ENCODE measurements around the gene RAB11FIP4. TPM values are rescaled to one million over a fixed set of nuclear protein-coding genes. Genes with fewer than 3 reads are reported as not detected.

The RAB11FIP4 gene
- total RNA-seq, 1 donor: under 0.01 TPM

- H3K4me3 ChIP-seq (ENCODE audit: low read depth, low read length): no peak overlapping the region
- no peak for TF ChIP-seq CTCF (IDR thresholded peaks at IDR 0.05; ENCODE audit: insufficient read depth, low read depth, low read length)
- DNase-seq (ENCODE audit: low read depth): no peak
Observed at GRCh38 chr17:31530391-31530985, 139.0 kb downstream of the RAB11FIP4 start.

- no peak for DNase-seq (ENCODE audit: low read depth)
- TF ChIP-seq CTCF (IDR thresholded peaks at IDR 0.05; ENCODE audit: insufficient read depth, low read depth, low read length): no peak
- no peak overlapping the region for H3K4me3 ChIP-seq (ENCODE audit: low read depth, low read length)
Observed at GRCh38 chr17:31531336-31531980, 140.0 kb downstream of the RAB11FIP4 start.

GRCh38 chr17:31532081-31532480, 140.6 kb downstream of the RAB11FIP4 start:
- no peak for TF ChIP-seq CTCF (IDR thresholded peaks at IDR 0.05; ENCODE audit: insufficient read depth, low read depth, low read length)
- no peak for DNase-seq (ENCODE audit: low read depth)
- H3K4me3 ChIP-seq (ENCODE audit: low read depth, low read length): no peak overlapping the region

GRCh38 chr17:31532526-31532925, 141.1 kb downstream of the RAB11FIP4 start:
- DNase-seq (ENCODE audit: low read depth): no peak
- TF ChIP-seq CTCF (IDR thresholded peaks at IDR 0.05; ENCODE audit: insufficient read depth, low read depth, low read length): no peak
- H3K4me3 ChIP-seq (ENCODE audit: low read depth, low read length): no peak overlapping the region

GRCh38 chr17:31533546-31534155, 142.2 kb downstream of the RAB11FIP4 start:
- H3K4me3 ChIP-seq (ENCODE audit: low read depth, low read length): no peak overlapping the region
- peak; percentile 60 for DNase-seq (ENCODE audit: low read depth)
- peak; percentile 46 for TF ChIP-seq CTCF (IDR thresholded peaks at IDR 0.05; ENCODE audit: insufficient read depth, low read depth, low read length)

GRCh38 chr17:31534223-31534888, 142.9 kb downstream of the RAB11FIP4 start:
- peak; percentile 31 for DNase-seq (ENCODE audit: low read depth)
- no peak for TF ChIP-seq CTCF (IDR thresholded peaks at IDR 0.05; ENCODE audit: insufficient read depth, low read depth, low read length)
- H3K4me3 ChIP-seq (ENCODE audit: low read depth, low read length): no peak overlapping the region

All from fibroblast of villous mesenchyme (primary cell).